Measurements from ENCODE around the gene ASB13. TPM values are rescaled to one million over a fixed set of nuclear protein-coding genes. Genes with fewer than 3 reads are reported as not detected.
A peak's percentile ranks its signal among the peaks of the same experiment; 100 is the strongest.

ASB13 gene
- polyA plus RNA-seq, 4 donors, result 11.8 to 25.6 (median 20.7) TPM

DNA sequence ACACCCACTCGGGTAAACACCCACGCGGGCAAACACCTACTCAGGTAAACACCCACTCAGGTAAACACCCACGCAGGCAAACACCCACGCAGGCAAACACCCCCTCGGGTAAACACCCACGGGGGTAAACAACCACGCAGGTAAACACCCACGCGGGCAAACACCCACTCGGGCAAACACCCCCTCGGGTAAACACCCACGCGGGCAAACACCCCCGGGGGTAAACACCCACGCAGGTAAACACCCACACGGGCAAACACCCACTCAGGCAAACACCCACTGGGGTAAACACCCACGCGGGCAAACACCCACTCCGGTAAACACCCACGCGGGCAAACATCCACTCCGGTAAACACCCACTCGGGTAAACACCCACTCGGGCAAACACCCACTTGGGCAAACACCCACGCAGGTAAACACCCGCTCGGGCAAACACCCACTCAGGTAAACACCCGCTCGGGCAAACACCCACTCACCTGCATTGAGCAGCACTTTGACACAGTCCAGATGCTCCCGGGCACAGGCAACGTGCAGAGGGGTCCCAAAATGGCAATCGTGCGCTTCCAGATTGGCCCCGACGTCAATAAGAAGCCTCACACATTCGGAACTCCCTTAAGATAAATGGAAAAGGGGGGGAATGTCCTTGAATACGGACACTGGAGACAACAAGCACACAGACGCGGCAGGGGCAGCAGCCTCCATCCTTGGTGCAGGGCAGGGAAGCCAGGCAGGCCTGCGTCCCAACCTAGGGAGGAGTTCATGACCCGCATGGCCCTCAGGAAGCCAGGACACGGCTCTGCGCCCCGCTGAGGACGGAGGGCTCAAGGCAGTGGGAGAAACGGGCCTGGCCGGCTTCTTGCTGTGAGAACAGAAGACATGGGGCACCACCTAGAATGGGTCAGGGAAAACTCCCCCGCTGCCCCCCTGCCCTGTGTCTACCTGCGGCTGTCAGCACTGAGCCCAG, 17.6 kb downstream of the ASB13 start:
- DNase-seq (ENCODE audit: low read depth in 4 of 4, low spot score in 3 of 4), result no peak

DNA sequence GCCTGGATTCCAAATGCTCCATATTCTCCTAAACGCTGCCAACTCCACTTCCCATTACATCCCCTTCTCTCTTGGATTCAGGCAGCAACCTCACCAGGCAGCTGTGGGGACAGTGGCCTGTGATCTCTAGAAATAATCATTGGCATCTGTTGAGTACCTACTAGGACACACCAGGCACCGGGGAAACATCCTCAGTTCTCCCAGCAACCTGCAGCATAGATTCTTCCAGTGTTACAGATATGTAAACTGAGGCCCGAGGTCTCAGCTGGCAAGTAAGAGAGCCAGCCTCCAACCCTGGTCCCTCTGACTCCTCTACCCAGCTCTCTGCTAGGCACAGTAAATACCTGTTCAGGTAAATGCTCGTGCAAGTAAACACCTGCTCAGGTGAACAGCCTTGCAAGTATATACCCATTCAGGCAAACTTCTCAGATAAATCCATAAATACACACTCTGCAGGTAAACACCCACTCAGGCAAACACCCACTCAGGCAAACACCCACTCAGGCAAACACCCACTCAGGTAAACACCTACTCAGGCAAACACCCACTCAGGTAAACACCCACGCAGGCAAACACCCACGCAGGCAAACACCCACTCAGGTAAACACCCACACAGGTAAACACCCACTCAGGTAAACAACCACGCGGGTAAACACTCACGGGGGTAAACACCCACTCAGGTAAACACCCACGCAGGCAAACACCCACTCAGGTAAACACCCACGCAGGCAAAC, 18.7 kb downstream of the ASB13 start:
- no peak for DNase-seq (ENCODE audit: low read depth in 4 of 4, low spot score in 3 of 4)

DNA sequence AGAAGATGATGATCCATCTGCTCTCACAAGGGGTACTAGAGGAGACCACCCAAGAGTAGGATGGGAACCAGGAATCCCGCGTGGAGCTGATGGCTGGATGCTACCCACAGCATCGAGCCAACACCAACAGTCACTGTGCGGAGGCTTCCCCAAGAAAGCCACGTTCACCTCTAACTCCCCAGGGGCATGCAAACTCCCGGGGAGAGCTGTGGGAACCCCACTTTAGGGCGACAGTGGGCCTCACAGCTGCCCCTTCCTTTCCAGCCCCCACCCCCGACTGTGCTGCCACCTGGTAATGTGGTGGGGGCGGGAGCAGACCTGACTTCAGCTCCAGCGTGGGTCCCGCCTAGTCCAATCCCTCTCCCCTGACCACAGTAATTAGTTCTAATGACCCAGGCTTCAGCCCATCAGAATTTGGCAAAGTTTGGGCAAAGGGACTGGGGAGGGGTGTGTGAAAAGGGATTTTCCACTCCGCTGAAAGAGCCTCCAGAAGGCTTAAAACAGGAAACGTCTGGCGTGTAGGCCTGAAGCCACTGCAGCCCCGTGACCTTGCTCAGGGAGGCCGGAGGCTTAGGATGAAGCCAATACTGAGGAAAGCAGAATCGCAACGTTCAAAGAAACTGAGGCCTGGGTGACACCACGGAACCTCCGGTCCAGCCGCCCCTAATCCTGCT, 20.3 kb downstream of the ASB13 start:
- DNase-seq (ENCODE audit: low read depth in 4 of 4, low spot score in 3 of 4), result no peak

DNA sequence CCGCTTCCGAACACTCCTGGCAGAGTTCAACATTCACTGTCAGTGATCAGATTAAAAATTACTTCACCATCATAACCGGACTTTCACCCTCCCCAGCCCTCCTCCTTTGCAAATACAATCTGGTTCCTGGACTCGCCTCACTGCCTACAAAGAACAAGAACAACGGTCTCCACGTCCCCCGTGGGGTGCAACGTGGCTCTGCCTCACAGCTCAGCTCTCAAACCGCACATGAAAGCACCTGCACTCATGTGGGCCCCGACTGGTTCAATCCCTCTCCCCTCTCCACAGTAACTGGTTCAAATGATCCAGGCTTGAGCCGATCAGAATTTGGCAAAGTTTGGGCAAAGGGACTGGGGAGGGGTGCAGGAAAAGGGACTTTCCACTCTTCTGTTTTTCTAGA, 21.0 kb downstream of the ASB13 start:
- no peak for DNase-seq (ENCODE audit: low read depth in 4 of 4, low spot score in 3 of 4)

DNA sequence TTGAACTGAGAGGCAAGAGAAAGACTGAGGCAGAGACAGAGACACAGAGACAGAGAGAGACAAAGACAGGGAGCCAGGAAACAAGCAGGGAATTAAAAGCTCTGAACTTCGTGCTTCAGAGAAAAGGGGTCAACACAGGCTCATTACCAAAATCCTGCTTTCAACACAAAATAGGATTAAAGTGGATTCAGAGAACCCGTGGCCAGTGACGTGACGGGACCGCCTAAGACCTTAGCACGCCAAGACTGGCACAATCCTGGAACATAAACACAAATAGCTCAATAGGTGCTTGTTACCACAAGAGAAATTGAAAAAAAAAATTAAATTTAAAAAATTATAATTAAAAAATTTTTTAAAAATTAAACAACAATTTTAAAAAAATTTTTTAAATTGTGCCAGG, 21.5 kb downstream of the ASB13 start:
- no peak for DNase-seq (ENCODE audit: low read depth in 4 of 4, low spot score in 3 of 4)

DNA sequence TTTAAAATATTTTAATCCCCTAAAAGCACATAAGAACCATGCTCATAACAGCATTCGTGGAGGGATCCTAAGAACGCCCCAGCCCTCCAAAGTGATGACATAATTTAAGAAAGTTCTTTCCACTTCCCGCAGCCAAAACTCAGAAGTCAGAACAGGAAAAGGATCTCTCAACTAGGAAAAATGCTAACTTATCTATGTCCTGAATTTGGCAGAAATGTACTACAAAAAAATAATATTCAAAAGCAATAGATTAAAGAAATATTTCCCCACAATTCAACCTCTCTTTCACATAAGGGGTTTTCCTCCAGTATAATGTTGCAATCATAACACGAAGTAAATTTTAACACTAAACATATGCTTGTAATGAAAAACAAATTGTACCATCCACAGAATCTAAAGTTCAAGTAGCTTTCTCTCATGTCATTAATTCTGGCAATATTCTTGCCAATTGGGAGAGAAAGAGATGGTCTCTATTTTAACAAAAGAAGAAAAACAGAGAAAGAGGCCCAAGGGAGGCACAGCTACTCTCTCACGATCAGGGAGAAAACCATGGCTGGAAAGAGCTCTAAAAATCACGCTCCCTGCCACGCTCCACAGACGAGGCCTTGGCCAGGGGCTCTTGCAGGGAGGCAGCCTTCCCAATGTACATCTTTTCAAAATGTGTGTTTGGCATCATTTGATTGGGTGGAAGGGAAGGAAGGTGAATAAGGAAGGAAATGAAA, 22.9 kb downstream of the ASB13 start:
- no peak for DNase-seq (ENCODE audit: low read depth in 4 of 4, low spot score in 3 of 4)

DNA sequence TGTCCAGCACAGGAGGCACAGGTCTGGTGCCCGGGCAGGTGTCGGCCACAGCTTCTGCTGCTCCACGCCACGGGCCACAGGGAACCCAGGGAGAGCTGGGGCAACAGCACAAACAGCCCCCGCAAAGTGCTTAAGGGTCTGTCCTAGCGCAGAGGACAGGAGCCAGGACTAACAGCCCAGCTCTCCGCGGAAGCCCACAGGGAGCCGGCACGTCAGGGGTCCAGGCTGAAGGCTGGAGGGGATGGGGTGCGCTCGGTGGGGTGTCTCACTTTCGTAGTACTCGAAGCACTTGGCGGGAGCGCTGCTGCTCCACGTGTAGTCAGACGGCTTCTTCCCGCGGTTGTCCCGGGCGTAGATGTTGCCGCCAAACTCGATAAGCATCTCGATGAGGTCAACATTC, 24.9 kb downstream of the ASB13 start:
- DNase-seq (ENCODE audit: low read depth in 4 of 4, low spot score in 3 of 4), result no peak

DNA sequence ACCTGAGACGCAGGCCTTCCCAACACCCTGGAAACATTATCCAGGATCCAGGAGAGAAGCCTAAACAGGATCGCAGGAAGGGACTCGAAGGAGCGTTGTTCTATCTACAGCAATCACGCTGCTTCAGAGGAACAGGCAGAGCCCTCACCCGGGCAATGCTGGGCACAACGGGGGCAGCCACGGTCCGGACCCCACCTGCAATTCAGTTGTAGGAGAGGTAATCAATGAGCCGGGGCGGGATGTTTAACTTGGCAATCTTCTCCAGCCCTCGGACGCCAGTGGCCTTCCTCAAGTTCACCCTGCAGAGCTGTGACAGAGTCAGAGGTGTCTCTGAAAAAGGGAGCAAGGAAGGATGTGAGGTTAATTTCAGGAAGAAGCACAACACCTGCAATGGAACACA, 25.9 kb downstream of the ASB13 start:
- no peak for DNase-seq (ENCODE audit: low read depth in 4 of 4, low spot score in 3 of 4)

DNA sequence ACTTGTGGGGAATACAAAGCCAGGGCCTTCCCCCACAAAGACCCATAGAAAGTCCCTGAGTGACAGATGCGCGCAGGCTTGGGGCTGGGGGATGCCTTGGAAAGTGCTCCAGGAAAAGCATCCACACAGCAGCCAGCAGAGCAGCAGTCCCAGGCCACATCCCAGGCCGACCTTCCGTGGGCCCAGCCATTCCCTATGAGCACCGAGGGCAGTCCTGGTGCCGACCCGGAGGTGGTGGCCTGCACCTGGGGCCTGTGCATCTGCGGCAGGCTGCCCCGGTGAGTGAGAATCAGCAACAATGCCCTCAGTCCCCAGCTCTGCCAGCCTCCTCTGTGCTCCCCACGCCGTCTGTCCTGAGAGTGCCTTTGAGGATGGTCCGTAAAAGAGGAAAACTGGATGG, 26.4 kb downstream of the ASB13 start:
- DNase-seq (ENCODE audit: low read depth in 4 of 4, low spot score in 3 of 4), result no peak

DNA sequence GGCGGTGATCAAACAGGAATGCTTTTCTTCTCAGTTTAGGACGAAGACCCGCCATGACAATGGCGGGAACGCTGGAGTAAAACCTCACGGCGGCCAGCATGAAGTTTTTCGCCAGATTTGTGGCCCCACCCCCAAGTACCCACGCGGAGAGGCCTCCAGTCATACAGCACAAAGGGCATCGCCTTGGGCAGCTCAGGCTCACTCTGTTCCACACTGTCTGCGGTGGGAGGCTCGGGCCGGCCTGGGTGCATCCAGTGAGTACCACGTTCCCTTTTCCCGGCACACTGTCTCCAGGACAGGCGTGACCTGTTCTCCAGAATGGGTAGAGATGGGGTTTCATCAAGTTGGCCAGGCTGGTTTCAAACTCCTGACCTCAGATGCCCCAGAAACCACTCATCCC, 27.3 kb downstream of the ASB13 start:
- DNase-seq (ENCODE audit: low read depth in 4 of 4, low spot score in 3 of 4), result no peak

DNA sequence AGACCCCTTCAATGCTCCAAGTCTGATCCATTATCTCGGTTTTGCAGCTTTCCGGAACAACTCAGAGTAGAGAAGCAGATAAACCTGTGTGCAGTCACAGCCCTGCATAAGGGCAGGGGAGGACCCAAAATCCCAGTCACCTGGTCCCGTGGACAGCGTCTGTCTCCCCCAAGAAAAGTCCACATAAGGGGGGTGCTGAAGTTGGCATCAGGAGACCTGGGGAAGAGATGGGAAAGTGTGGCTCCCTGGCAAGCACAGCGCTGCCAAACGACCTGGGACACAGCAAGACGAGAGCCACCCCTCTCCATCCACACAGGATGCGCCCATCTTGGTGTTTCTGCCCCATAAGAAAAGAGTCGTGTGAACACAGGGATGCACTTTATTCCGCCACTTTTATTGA, 27.9 kb downstream of the ASB13 start:
- DNase-seq (ENCODE audit: low read depth in 4 of 4, low spot score in 3 of 4), result no peak

DNA sequence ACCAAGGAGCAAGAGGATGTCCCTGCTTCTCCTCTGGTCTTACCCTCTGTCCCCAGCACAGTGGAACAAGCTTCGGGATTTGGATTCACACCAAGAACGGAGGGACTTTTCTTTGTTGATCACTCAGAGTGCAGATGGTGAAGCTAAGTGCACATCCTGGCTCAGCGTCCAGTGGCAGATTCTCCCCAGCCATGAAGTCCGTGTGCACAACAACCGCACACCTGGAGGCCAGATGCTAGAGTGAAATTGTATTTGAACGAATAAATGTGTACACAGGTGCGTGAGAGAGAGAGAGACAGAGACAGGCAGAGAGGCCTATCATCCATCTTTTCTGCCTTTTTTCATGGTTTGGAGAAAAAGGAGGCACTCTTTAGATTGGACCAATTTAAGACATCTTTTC, 31.5 kb downstream of the ASB13 start:
- DNase-seq (ENCODE audit: low read depth in 4 of 4, low spot score in 3 of 4), result no peak

DNA sequence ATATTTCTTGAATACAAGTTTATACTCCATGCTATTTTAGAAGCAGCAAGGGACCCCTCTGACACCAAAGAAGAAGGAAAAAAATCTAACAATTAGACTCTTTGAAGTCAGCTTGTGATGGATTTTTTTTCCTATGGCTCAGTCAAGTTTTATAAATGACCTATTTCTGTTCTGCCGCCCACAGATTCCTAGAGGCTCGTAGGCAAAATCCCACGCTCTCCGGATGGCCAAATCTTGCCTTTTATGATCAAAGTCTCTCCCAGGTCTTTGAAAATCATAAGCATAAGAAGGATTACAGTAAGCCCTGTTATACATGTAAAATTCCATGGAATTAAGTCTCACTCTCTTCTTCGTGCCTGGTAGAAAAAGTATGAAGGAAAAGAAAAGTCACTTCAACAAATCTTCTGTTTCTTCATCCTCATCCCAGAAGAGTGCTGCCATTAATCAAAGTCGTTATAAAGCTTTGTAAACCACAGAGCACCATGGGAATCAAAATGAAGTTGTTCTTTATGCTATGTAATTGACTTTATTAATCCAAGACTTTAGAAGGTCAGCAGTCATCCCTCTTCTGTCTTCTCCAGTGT, 33.1 kb downstream of the ASB13 start:
- DNase-seq (ENCODE audit: low read depth in 4 of 4, low spot score in 3 of 4), result no peak

DNA sequence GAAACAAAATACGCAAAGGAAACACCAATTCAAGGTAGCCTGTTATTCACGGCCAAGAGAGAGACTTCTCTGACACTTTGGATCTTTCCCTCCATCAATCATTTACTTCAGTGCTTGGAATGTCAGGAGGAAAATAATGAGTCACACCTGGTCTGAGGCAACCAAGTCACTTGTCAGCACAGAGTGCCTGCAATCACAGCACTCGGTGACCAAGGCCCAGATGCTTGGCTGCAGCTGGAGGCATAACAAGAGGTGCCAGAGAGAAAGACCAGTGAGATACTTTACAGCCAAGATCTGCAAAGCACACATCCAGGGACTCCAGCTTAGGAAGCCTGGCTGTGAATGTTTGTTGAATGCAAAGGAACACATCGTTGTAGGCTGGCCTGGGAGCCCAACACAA, 33.9 kb downstream of the ASB13 start:
- DNase-seq (ENCODE audit: low read depth in 4 of 4, low spot score in 3 of 4), result peak in 1 of 4 donors; percentile 51

DNA sequence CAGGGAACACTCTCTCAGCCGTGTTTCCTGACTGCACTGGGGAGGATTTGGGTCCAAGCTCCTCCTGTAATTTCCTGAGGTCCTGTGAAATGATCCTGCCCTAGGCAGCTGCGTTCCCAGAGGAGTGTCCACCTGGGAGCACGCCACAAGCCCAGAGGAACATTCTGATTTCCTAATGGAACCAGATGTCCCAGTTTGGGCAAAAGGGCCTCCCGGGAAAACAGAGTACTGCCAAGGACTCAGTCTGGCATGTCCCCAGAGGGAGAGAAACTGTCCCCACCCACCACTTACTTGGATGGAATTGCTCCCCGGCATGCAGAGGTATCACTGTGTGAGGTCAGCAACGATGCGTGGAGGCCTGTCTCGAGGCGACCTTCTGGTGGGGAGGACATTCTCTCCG, 34.5 kb downstream of the ASB13 start:
- DNase-seq (ENCODE audit: low read depth in 4 of 4, low spot score in 3 of 4), result no peak

DNA sequence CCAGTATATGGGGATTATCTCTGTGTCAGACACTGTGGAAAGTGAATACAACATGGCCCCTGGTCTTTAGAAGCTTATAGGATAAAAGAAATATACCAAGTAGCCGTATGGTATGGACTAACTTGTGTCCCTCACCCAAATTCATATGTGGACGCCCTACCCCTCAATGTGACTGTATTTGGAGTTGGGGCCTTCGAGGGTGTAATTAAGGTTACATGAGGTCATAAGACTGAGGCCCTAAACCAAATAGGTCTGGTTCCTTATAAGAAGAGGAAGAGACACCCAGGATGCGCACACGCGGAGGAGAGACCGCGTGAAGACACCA, 36.3 kb downstream of the ASB13 start:
- no peak for DNase-seq (ENCODE audit: low read depth in 4 of 4, low spot score in 3 of 4)

DNA sequence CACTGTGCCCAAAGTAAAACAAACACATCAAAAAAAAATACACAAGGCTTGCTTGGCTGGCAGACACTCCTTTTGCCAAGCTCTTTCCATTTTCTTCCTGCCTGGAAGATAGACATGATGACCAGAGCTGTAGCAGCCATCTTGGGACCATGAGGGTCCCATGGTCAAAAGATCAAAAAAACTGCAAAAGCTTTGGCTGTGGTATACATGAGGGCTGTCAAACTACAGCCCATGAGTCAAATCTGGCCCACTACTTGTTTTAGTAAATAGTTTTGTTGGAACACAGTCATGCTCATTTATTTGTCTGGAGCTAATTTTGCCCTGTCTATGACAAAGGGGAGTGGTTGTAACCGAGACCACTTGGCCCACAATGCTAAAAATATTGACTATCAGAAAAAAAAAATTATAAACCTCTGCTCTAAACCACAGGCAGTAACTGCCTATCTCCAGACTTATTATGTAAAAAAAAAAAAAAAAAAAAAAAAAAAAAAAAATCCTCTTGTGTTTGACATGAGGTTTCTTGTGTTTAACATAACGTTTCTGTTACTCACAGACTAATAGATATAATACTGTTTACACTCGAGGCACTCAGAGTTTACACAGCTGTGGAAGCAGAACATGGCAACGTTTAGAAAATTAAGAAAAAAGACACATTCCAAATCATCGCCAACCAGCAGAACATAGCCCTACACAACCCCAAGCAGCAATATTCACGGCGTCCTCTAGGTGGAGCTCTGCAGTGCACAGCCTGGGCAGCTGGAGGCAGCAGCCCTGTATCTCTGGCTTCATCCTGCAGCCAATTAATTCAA, 36.9 kb downstream of the ASB13 start:
- peak in 2 of 4 donors; percentile 58 to 67 for DNase-seq (ENCODE audit: low read depth in 4 of 4, low spot score in 3 of 4)

DNA sequence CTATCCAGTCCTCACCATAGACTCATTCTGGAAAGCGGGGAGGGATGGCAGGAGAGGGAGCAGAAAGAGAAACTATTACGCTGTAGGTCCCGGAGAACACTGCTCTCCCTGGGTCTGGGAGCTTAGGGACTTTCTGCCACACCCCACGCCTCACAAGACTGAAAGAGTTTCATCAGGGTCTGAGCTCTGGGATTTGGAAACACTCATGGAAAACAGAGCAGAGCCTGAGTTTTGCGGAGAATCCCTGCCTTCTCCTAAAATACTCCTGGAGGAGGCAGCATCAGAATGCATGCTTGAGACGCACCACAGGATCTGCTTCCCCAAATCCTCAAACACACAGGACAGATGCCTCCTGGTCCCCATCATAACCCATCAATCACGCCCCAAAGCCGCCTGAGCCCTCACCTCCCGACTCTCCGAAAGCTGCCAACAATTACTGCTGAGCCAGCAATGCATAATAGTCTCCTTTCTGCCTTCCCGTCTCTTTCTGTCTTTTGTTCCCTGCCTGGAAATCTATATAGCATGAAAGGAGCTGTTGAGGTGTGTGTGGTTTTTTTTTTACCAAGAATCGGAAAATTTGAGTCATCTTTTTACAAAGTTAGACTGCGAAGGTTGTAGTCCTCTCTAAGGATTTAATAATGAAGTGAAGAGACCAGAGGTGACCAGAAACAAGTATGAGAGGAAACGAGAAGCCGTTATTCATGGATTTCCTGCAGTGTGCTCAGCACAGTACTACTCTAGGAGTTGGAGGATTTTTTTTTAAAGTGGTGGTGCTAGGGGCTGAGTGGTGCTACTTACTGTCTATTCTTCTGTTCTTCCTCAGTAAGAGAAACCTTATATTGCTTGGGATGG, 37.7 kb downstream of the ASB13 start:
- DNase-seq (ENCODE audit: low read depth in 4 of 4, low spot score in 3 of 4), result no peak

Data from left renal pelvis (tissue), 4 donors.